Right lobe of liver (tissue), 6 donors: ENCODE results near the gene PROSER2. TPM values are rescaled to one million over a fixed set of nuclear protein-coding genes. Genes with fewer than 3 reads are reported as not detected.

Experiments
- ATAC-seq, 4 donors: fragments of 200-7000 bp; cut with Tn5 transposase; one replicate each; pipeline ENCODE4 v1.9.1; 2020; ENCODE audit warnings: mild to moderate bottlenecking in 4 of 4, moderate library complexity in 4 of 4
- DNase-seq, 3 donors: peaks; one replicate each; pipeline ENCODE4 v3.0.0-alpha.2; 2020
- H3K27ac ChIP-seq, 3 donors: fragments of 200-600 bp; one replicate each; pipeline ENCODE4 v1.8.0; 2022
- H3K27me3 ChIP-seq, 2 donors: fragments of 200-600 bp; one replicate each; pipeline ENCODE4 v1.8.0; 2022
- H3K36me3 ChIP-seq, 4 donors: fragments of 200-600 bp; sonication (generic) in 1 of 4; one replicate each; pipeline versions ENCODE4 v1.5.1 to v1.8.0; 2017 to 2022; ENCODE audit warnings: control low read depth in 1 of 4
- H3K4me1 ChIP-seq, 4 donors: fragments of 200-600 bp; sonication (generic) in 1 of 4; one replicate each; pipeline versions ENCODE4 v1.5.1 to v1.8.0; 2017 to 2022; ENCODE audit warnings: control low read depth in 1 of 4
- H3K4me3 ChIP-seq, 3 donors: fragments of 200-600 bp; one replicate each; pipeline ENCODE4 v1.8.0; 2022
- H3K9me3 ChIP-seq, 4 donors: fragments of 200-600 bp; sonication (generic) in 1 of 4; one replicate each; pipeline versions ENCODE4 v1.5.1 to v1.8.0; 2017 to 2022; ENCODE audit warnings: control low read depth in 1 of 4
- POLR2A ChIP-seq: fragments of 450-650 bp; IDR thresholded peaks from one replicate; pipeline ENCODE4 v1.6.1; 2017; ENCODE audit warnings: antibody characterized with exemption, mild to moderate bottlenecking
- WGBS: methylation state at CpG from one replicate; pipeline ENCODE4 v1.1.6; 2018; ENCODE audit warnings: low coverage, low lambda C conversion rate; ENCODE audit not compliant: insufficient coverage; ENCODE audit errors: missing lambda C conversion rate; 5-methylcytosine and 5-hydroxymethylcytosine counted together
- intact Hi-C, 2 donors: fragments of 100-400 bp; cut with DNase I; formaldehyde crosslinking; loops; one replicate each; pipeline versions ENCODE4 v1.11.2 to v1.14.1; 2022
- total RNA-seq, 6 experiments: library from RNA; depleted of rRNA in 2 of 6; stranded (reverse); fragments of >200 nt in 2 of 6; fragmentation: NEBNext Ultra II Directional in 3 of 6; extraction: Animal tissue kit (Norgen Biotek cat#: 25700) in 3 of 6; gene quantifications; one replicate each; pipeline versions ENCODE4 v1.1.0 to v1.2.4, GENCODE V29; 2016 to 2023
- TF ChIP-seq, protein P1 (sequence below), 4 donors: fragments of 200-600 bp in 3 of 4; fragments of 450-650 bp in 1 of 4; IDR thresholded peaks; one replicate each; pipeline versions ENCODE4 v1.5.1 to v1.8.0; 2016 to 2022; ENCODE audit warnings: antibody characterized with exemption in 4 of 4, mild to moderate bottlenecking in 2 of 4
- donor health status: DM: no; HTN: yes; CAD: no.
- donor health status: DM: no; HTN: no; CAD: no.
- donor health status: DM: no; HTN: no; CAD: no.
- donor health status: DM: no; HTN: yes; CAD: no.
- donor health status: DM: no; HTN: yes; CAD: no.

PROSER2 gene
- total RNA-seq, 6 experiments from 2014 or later, result 24.5 to 65.9 (median 26.8) TPM

DNA sequence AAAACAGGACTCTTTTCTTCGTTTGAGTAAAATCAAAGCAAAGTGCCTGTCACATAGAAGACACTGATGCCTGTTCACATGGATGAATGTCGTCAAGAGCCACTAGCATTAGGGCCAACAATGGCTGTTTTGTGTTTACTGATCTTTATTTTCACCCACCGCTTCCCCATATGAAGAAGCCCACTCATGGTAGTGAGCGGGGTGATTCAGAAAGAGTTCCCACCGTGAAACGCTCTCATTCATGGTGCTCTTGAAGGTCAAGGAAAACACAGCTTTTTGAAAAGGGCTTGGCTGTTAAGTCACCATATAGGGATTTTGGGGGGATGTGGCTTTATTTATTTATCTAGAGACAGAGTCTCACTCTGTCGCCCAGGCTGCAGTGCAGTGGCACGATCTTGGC is 12.5 kb downstream of the PROSER2 start:
- Histone ChIP-seq H3K4me3 (no peak overlapping the region), H3K9me3 (no peaks in the 10 kb centered on the region), H3K36me3 (no peaks in the 10 kb centered on the region), H3K4me1 (peaks cover 0 to 21% (median 6%) of the 10 kb centered on the region in 4 donors), H3K27me3 (no peaks in the 10 kb centered on the region), H3K27ac (no peak overlapping the region)
- intact Hi-C loops, result no loop called here
- ATAC-seq, result no peak
- DNase-seq, result no peak
- 93% methylated on average over 7 of the region's 8 CpGs for WGBS
- no peak for TF ChIP-seq POLR2A
- TF ChIP-seq, protein P1, sequence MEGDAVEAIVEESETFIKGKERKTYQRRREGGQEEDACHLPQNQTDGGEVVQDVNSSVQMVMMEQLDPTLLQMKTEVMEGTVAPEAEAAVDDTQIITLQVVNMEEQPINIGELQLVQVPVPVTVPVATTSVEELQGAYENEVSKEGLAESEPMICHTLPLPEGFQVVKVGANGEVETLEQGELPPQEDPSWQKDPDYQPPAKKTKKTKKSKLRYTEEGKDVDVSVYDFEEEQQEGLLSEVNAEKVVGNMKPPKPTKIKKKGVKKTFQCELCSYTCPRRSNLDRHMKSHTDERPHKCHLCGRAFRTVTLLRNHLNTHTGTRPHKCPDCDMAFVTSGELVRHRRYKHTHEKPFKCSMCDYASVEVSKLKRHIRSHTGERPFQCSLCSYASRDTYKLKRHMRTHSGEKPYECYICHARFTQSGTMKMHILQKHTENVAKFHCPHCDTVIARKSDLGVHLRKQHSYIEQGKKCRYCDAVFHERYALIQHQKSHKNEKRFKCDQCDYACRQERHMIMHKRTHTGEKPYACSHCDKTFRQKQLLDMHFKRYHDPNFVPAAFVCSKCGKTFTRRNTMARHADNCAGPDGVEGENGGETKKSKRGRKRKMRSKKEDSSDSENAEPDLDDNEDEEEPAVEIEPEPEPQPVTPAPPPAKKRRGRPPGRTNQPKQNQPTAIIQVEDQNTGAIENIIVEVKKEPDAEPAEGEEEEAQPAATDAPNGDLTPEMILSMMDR (IDR thresholded peaks at IDR 0.05), result no peak

- no peaks in the 10 kb centered on the region for H3K36me3 ChIP-seq
- no peak overlapping the region for H3K27ac ChIP-seq
- DNase-seq, result no peak
- H3K4me1 ChIP-seq, result peaks cover 0 to 19% (median 8%) of the 10 kb centered on the region in 4 donors
- peak; percentile 31 to 65 (median 46) for ATAC-seq
- H3K4me3 ChIP-seq, result no peak overlapping the region
- TF ChIP-seq, protein P1 (IDR thresholded peaks at IDR 0.05), result no peak
- no peak for TF ChIP-seq POLR2A
- no peaks in the 10 kb centered on the region for H3K27me3 ChIP-seq
- 69% methylated on average over 12 of the region's 17 CpGs for WGBS
- intact Hi-C loops, result no loop called here
- H3K9me3 ChIP-seq, result no peaks in the 10 kb centered on the region
Observed at GRCh38 chr10:11837372-11838161, 14.4 kb downstream of the PROSER2 start.

- Histone ChIP-seq H3K36me3 (no peaks in the 10 kb centered on the region), H3K4me3 (no peak overlapping the region), H3K9me3 (no peaks in the 10 kb centered on the region), H3K27me3 (no peaks in the 10 kb centered on the region), H3K4me1 (peaks cover 0 to 11% (median 4%) of the 10 kb centered on the region in 4 donors), H3K27ac (no peak overlapping the region)
- intact Hi-C loops, result no loop called here
- 51% methylated on average over 8 of the region's 8 CpGs for WGBS
- DNase-seq (no peak), ATAC-seq (peak; percentile 34 to 55 (median 42))
- TF ChIP-seq, protein P1 (IDR thresholded peaks at IDR 0.05), result no peak
- no peak for TF ChIP-seq POLR2A
Observed at GRCh38 chr10:11838298-11838852, 15.2 kb downstream of the PROSER2 start.

DNA sequence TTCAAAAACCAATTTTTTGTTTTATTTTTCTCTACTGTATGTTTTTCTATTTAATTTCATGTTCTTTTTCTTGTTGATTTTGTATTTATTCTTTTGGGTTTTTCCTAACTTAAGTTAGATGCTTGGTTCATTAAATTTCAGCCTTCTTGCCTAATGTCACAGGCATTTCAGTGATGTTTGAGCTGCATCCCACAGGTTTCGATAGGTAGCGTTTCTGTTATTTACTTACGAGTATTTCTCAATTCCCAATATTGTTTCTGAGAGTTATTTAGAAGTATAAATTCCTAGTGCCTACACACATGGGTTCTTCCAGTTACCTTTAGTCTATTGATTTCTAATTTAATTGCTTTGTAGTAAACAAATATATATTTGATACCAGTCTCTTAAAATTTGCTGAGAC is 18.2 kb downstream of the PROSER2 start:
- H3K4me1 ChIP-seq, result peaks cover 0 to 28% (median 12%) of the 10 kb centered on the region in 4 donors
- H3K27me3 ChIP-seq, result no peaks in the 10 kb centered on the region
- H3K36me3 ChIP-seq, result no peaks in the 10 kb centered on the region
- intact Hi-C loops, result no loop called here
- no peak for TF ChIP-seq POLR2A
- TF ChIP-seq, protein P1 (IDR thresholded peaks at IDR 0.05), result no peak
- ATAC-seq, result peak; percentile 32 to 76 (median 58)
- no peak overlapping the region for H3K4me3 ChIP-seq
- WGBS, result 49% methylated on average over 3 of the region's 3 CpGs
- H3K27ac ChIP-seq, result peak overlapping the region in 2 of 3 donors; percentile 13 to 22
- no peak for DNase-seq
- H3K9me3 ChIP-seq, result no peaks in the 10 kb centered on the region
